HL-60 (cell line): ENCODE measurements around the gene OR5AU1.
"Not testable (repeated sequence)": the region's sequence is repeated elsewhere in the genome, so short reads cannot be mapped to it uniquely, and the experiment has no call there.

Experiments used
- DNase-seq, 2 experiments: peaks; one replicate each; pipeline ENCODE4 v3.0.0-alpha.2; 2010 to 2020; ENCODE audit warnings: low read depth in 1 of 2, low spot score in 1 of 2
- H3K27ac ChIP-seq: fragments of 250-450 bp; sonication (Bioruptor Pico); replicated peaks from 2 replicates; pipeline ENCODE4 v1.5.1; 2020; ENCODE audit warnings: mild to moderate bottlenecking, moderate library complexity
- H3K27me3 ChIP-seq: fragments of 250-450 bp; sonication (Bioruptor Pico); 2 replicates; pipeline ENCODE4 v1.5.1; 2021; ENCODE audit warnings: mild to moderate bottlenecking, moderate library complexity; ENCODE audit not compliant: insufficient read depth, poor library complexity, severe bottlenecking
- H3K4me3 ChIP-seq: replicated peaks from 2 replicates; pipeline ENCODE4 v1.5.1; 2011; ENCODE audit warnings: mild to moderate bottlenecking, control low read depth, low read length; ENCODE audit not compliant: insufficient read depth
- GABPA ChIP-seq: IDR thresholded peaks from 2 replicates; pipeline ENCODE4 v1.6.1; 2012; ENCODE audit warnings: low read depth
- POLR2AphosphoS5 ChIP-seq: IDR thresholded peaks from 2 replicates; pipeline ENCODE4 v1.6.1; 2012; ENCODE audit warnings: low read depth
- SPI1 ChIP-seq: IDR thresholded peaks from 2 replicates; pipeline ENCODE4 v1.6.1; 2012; ENCODE audit warnings: low read depth, mild to moderate bottlenecking, borderline replicate concordance
- TF ChIP-seq, protein P1 (sequence below): IDR thresholded peaks from one replicate; pipeline ENCODE4 v1.5.1; 2011; ENCODE audit warnings: low read length, control low read depth, inconsistent platforms; ENCODE audit not compliant: insufficient read depth
- TF ChIP-seq, protein P2 (sequence below): IDR thresholded peaks from 2 replicates; pipeline ENCODE4 v1.6.1; 2012; ENCODE audit warnings: low read depth; ENCODE audit not compliant: insufficient replicate concordance

OR5AU1 gene

GRCh38 chr14:21171128-21171527, 15.3 kb upstream of the OR5AU1 start:
- DNase-seq, result no peak
- Histone ChIP-seq H3K4me3 (no peak overlapping the region), H3K27ac (no peak overlapping the region), H3K27me3 (no peaks in the 10 kb centered on the region)
- TF ChIP-seq, protein P1, sequence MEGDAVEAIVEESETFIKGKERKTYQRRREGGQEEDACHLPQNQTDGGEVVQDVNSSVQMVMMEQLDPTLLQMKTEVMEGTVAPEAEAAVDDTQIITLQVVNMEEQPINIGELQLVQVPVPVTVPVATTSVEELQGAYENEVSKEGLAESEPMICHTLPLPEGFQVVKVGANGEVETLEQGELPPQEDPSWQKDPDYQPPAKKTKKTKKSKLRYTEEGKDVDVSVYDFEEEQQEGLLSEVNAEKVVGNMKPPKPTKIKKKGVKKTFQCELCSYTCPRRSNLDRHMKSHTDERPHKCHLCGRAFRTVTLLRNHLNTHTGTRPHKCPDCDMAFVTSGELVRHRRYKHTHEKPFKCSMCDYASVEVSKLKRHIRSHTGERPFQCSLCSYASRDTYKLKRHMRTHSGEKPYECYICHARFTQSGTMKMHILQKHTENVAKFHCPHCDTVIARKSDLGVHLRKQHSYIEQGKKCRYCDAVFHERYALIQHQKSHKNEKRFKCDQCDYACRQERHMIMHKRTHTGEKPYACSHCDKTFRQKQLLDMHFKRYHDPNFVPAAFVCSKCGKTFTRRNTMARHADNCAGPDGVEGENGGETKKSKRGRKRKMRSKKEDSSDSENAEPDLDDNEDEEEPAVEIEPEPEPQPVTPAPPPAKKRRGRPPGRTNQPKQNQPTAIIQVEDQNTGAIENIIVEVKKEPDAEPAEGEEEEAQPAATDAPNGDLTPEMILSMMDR, result no peak
- no peak for TF ChIP-seq POLR2AphosphoS5

DNA sequence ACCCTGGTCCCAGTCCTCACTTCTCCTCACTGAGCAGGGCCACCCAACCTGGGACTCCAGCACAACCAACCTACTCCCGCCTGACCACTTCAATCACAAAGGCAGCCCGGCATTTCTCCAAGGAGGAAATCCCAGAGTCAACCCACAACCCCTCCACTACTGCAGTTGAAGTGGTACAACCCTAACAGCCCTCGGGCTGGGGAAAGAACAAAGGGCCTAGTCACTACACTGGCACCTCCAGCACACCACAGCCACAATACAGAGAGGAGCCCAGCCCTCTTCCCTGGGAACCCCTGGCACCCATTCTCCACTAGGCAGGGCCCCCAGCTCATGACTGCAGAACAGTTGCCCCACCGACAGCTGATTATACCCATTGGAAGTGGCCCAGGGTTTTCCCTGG, 13.7 kb upstream of the OR5AU1 start:
- H3K27ac ChIP-seq, result no peak overlapping the region
- no peaks in the 10 kb centered on the region for H3K27me3 ChIP-seq
- TF ChIP-seq, protein P1, result no peak
- H3K4me3 ChIP-seq, result no peak overlapping the region
- no peak for DNase-seq

GRCh38 chr14:21168055-21168454, 12.2 kb upstream of the OR5AU1 start:
- H3K27me3 ChIP-seq, result no peaks in the 10 kb centered on the region
- no peak overlapping the region for H3K27ac ChIP-seq
- H3K4me3 ChIP-seq, result no peak overlapping the region
- TF ChIP-seq GABPA, result no peak
- no peak for DNase-seq

DNA sequence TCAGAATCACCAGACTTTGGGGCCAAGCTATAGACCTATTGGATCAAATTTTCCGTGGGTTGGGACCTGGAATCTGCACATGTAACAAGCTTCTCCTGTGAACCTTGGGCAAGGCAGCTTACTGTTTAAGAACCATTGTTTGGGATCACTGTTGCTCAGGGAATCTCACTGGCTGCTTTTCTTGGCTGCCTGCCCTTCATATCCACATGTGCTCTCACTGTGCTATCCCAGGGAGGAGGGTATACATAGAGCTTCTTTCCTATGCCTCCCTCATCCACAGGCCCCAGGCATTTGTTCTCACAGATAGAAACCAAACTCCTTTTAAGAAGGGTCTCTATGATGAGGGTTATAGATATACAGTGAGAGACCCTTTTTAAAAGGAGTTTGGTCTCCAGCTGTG, 9.8 kb upstream of the OR5AU1 start:
- H3K4me3 ChIP-seq, result not testable (repeated sequence)

DNA sequence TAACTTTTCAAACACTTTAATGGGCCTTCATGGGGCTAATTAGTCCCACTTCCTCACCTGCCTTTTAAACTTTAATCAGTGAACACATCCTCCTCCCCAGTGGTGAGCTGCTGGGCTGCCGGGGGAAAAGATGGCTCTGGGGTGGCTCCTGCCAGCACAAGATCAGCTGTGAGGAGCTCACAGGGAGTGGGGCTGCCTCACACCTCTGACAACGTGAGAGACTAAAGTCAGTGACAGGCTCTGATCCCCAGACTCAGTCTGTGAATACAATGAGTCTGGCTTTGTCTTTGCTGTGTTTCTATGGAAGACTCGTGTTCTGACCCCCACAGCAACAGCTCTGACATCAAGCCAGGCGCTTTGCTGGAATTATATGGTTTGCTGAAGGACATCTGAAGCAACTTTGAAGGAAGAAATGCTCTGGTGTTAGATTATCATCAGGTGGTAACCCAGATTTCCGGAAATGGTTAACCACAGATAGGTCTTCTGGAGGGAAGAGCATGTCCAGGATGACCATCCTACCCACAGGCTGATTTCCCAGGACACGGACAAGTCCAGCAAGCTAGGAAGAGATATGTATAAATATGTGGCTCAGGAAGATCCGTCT, 9.2 kb upstream of the OR5AU1 start:
- not testable (repeated sequence) for H3K4me3 ChIP-seq, DNase-seq, H3K27ac ChIP-seq, H3K27me3 ChIP-seq

More for the DNA sequence above, 9.8 kb upstream of the OR5AU1 start:
- DNase-seq, H3K27ac ChIP-seq, H3K27me3 ChIP-seq: not testable (repeated sequence)

DNA sequence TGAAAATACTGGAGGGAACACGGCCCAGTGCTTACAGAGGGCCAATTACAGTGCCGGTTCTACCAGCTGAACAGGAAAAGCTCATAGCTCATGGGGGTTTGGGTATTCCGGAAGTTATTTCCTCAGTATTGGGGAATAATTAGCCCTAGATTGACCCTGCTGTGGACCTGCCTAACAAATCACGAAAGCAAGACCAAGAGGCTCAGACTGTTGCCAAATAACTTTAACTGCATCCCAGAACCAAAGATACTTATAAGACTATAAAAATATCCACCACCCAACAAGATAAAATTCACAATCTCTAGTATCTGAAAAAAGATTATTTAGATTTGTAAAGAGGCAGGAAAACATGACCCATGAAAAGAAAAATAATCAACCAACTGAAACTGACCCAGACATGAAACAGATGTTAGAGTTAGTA, 8.0 kb upstream of the OR5AU1 start:
- DNase-seq, result no peak
- Histone ChIP-seq H3K27ac (no peak overlapping the region), H3K27me3 (no peaks in the 10 kb centered on the region), H3K4me3 (no peak overlapping the region)
- TF ChIP-seq, protein P2, sequence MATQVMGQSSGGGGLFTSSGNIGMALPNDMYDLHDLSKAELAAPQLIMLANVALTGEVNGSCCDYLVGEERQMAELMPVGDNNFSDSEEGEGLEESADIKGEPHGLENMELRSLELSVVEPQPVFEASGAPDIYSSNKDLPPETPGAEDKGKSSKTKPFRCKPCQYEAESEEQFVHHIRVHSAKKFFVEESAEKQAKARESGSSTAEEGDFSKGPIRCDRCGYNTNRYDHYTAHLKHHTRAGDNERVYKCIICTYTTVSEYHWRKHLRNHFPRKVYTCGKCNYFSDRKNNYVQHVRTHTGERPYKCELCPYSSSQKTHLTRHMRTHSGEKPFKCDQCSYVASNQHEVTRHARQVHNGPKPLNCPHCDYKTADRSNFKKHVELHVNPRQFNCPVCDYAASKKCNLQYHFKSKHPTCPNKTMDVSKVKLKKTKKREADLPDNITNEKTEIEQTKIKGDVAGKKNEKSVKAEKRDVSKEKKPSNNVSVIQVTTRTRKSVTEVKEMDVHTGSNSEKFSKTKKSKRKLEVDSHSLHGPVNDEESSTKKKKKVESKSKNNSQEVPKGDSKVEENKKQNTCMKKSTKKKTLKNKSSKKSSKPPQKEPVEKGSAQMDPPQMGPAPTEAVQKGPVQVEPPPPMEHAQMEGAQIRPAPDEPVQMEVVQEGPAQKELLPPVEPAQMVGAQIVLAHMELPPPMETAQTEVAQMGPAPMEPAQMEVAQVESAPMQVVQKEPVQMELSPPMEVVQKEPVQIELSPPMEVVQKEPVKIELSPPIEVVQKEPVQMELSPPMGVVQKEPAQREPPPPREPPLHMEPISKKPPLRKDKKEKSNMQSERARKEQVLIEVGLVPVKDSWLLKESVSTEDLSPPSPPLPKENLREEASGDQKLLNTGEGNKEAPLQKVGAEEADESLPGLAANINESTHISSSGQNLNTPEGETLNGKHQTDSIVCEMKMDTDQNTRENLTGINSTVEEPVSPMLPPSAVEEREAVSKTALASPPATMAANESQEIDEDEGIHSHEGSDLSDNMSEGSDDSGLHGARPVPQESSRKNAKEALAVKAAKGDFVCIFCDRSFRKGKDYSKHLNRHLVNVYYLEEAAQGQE, result no peak
- TF ChIP-seq, protein P1, result no peak
- TF ChIP-seq SPI1 (no peak), GABPA (no peak), POLR2AphosphoS5 (no peak)
